Breast epithelium (tissue), 3 donors: ENCODE data around the gene BTBD19.

Experiments
- CTCF ChIP-seq, 3 donors: fragments of 450-650 bp; IDR thresholded peaks; one replicate each; pipeline ENCODE4 v1.5.1; 2016 to 2017; ENCODE audit warnings: antibody characterized with exemption in 3 of 3, mild to moderate bottlenecking in 3 of 3, moderate library complexity in 3 of 3
- POLR2A ChIP-seq: fragments of 450-650 bp; IDR thresholded peaks from one replicate; pipeline ENCODE4 v1.6.1; 2016; ENCODE audit warnings: antibody characterized with exemption, mild to moderate bottlenecking, moderate library complexity

GRCh38 chr1:44780583-44781121 is 27.7 kb upstream of the BTBD19 start:
- TF ChIP-seq CTCF (IDR thresholded peaks at IDR 0.05) (no peak), POLR2A (no peak)
